NCI-H82 treated with DMSO at 0.1 percent for 48 hours (cell line): ENCODE data around the gene SSTR4.
"Not testable (repeated sequence)": the region's sequence is repeated elsewhere in the genome, so short reads cannot be mapped to it uniquely, and the experiment has no call there.

Experiments used
- DNase-seq: peaks from one replicate; lab custom pipeline; 2025; ENCODE audit not compliant: unreplicated experiment; lab: John Stamatoyannopoulos, UW

SSTR4 gene

GRCh38 chr20:23018432-23018831, 16.7 kb upstream of the SSTR4 start:
- DNase-seq: no peak

DNA sequence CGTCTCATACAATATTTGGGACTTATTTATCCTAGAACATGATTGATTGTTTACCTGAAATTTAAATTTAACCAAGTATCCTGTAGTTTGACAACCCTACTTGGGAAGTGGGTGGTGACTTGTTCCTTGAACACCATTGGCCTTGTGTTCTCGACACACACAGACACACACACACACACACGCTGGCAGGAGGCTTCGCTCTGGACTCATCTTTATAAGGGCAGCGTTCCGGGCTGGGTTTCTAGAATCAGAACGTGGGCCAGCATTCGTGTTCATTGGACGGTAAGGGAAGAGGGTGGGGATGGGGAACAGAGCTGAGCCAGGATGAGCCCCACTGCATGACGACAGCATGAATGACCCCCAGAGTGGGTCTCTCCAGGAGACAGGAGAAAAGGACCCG, 16.2 kb upstream of the SSTR4 start:
- no peak for DNase-seq

GRCh38 chr20:23019403-23019802, 15.7 kb upstream of the SSTR4 start:
- no peak for DNase-seq

- DNase-seq: no peak
Observed at GRCh38 chr20:23020230-23021018, 14.7 kb upstream of the SSTR4 start.

- no peak for DNase-seq
Observed at GRCh38 chr20:23021541-23021940, 13.6 kb upstream of the SSTR4 start.

- DNase-seq: no peak
Observed at GRCh38 chr20:23021951-23022350, 13.2 kb upstream of the SSTR4 start.

GRCh38 chr20:23022849-23023248, 12.3 kb upstream of the SSTR4 start:
- DNase-seq: no peak

DNA sequence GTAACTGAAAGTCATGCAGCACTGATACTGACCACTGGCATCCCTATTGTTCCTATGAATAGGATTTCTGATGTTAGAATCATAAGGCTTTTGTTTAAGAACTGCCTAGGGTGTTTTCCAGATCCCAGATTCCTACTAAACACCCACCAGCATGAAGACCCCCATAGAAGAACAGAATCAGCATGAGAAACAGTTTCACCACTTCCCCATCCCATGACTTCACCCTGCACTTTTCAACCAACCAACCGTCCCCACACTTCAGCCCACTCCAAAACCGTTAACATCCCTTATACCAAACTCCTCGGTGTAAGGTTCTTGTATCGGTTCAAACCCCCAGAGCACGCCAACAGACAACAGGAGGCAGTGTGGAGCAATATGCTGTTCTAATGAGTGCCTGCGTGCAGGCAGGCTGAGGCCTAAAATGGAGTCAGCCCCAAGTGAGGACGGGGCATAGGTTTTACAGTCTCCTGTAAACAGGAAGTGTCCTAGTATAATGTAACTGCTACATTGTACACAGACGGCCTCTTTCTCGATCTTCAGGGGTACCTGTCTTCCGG, 11.4 kb upstream of the SSTR4 start:
- no peak for DNase-seq

DNA sequence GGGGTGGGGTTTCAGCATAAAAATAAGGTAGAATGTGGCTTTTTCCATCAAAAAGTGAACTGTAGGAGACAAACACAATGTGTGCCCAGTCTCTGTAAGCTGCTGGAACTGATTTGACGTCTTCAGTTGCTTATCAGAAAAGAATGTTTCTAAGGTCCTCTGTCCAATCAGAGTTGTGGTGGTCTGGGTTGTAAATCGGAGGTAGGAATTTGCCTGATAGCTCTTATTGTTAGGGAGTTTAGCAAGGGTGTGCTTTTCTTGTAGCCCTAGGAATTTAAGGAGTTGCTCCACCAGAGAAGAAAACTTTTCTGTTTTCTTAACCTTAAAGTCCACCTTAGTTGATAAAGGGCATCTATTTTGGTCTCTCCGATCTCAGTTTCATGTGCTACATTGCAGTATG, 10.4 kb upstream of the SSTR4 start:
- no peak for DNase-seq

GRCh38 chr20:23025503-23025902, 9.6 kb upstream of the SSTR4 start:
- DNase-seq: not testable (repeated sequence)

DNA sequence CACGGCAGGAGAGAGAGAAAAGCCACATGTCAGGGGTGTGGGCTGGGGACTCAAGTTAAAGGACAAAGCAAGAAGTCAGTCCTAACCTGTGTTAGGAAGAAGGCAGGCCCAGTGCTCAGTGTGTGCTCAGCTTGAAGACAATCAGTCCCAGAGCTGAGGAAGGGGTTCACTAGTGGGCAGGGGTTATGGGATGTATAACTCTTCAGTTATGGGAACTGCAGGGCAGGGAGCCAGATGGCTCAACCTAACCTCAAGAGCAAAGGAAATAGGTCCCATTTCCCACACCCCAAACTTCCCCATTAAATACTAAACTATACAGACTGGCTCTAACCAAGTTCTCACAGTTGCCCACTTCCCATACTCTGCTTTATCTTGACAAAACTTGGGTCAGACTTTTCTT, 7.4 kb upstream of the SSTR4 start:
- DNase-seq: no peak

DNA sequence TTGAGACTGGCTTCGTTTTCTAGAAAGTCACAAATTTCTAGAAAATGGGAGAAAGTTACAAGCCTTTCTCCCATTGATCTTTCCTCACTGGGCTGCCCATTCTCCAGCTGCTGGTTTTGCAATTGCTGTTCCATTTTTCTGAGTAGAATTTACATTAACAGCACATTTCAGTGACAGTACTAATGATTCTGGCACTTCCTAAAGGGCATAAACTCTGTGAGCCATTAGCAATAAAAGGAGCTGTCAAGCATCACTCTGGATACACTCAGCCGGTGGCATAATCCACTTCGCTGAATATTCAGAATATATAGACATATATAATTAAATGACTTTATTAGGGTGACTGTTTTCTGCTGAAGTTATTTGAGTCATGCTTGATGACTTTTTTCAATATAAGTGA, 6.7 kb upstream of the SSTR4 start:
- DNase-seq: no peak

DNA sequence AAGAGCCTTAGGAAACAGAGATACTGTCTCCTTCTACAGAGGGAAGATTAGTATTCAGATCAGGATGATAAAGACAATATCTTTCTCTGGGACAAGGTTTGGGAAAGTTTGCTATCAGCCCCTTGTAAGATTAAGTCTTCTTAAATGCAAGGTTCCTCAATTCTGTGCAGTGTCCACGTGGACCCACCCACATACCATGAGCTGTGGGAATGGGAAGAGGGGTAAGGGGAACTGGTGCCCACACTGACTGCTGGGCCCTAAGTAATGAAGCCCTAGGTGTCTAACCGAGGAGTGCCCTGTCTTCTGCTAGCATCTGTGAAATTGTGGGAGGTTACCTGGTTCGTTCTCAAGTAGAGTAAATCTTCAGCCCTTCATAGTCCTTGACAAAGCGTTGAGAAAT, 5.8 kb upstream of the SSTR4 start:
- DNase-seq: no peak

DNA sequence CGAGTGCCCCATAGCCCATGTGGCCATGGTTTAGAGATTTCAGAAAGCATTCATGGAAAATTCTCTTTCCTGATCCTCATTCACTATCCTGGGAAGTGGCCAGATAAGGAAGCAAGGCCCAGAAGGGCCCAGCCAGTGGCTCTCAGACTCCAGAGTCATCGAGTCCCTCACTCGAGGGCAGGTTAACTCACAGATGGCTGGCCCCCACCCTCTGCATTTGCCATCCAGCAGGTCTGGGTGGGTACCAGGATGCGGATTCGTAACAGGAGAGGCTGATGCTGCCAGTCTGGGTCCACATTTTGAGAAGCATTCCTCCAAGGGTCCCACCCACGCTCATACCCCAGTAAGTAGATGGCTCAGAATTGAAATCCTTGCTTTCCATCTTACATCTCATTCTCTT, 3.8 kb upstream of the SSTR4 start:
- DNase-seq: no peak

DNA sequence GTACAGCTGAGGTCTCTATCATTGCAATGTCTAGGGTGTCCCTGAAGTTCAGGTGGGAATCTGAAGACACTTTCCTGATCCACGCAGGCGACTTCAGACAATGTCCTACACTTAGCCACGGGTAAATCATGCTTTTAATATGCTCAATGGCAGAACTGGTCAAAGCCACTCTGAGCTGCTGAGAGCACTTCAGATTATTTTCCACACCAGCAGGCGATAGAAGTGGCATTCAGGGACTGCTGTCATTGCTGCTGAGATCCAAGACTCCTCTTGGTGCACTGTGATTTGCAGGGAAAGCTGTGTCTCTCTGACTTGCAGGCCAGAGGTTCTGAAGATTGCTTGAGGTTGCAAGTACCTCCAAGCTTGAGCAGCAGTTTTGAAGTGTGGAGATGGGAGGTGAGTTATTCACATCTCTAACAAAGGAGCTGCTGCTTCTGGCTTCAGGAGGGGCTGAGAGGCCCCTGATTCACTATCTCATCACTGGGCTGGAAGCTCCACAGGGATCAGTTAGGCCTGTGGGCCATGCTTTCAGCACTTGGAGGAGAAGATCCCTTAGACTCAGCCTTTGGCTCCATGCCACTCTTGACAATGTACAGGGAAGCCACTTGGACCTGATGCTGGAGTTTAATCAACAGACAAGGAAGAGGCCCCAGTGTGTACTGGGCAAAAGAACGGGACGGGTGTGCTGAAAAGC, 2.9 kb upstream of the SSTR4 start:
- DNase-seq: no peak

DNA sequence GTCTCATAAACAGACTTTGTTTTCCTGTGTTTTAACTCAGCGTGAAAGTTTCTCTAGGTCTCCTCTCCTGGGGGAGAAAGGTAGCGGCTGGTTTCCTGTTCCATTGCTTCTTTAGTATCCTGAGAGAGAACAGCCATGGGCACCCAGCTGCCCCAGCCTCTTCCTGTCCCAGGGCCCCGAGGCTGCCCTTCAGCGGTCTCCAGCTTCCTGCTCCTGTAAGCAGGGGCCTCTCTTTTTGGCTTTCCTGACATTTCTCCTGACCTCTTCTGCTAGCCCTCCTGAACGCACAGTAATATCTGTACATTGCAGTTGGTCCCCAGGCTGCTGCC, 2.4 kb upstream of the SSTR4 start:
- no peak for DNase-seq

DNA sequence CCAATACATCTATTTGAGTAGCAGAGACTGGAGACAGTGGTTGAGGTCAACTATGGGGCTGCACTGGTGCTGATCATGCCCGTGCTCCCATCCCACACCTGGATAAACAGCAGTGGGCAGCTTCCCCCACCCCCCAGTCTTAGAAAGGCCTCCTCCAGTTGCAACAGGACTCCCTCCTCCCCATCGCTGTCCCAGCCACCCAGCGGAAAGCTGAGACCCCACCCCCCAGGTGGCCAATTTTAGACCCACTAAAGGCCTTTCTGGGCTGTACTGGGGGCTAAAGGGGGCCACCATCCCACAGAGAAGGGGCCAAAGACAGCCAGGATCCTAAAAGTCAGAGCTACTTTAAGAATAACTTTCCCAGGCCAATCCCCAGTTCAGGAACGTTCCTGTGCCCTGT, 1.2 kb upstream of the SSTR4 start:
- DNase-seq: no peak

DNA sequence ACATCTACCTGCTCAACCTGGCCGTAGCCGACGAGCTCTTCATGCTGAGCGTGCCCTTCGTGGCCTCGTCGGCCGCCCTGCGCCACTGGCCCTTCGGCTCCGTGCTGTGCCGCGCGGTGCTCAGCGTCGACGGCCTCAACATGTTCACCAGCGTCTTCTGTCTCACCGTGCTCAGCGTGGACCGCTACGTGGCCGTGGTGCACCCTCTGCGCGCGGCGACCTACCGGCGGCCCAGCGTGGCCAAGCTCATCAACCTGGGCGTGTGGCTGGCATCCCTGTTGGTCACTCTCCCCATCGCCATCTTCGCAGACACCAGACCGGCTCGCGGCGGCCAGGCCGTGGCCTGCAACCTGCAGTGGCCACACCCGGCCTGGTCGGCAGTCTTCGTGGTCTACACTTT, 619 bp downstream of the SSTR4 start:
- no peak for DNase-seq

DNA sequence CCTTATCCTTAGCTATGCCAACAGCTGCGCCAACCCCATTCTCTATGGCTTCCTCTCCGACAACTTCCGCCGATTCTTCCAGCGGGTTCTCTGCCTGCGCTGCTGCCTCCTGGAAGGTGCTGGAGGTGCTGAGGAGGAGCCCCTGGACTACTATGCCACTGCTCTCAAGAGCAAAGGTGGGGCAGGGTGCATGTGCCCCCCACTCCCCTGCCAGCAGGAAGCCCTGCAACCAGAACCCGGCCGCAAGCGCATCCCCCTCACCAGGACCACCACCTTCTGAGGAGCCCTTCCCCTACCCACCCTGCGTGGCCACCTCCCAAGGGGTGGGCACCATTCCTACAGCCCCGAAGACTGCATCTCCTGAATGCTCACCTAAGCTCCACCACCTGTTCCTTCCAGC, 1.3 kb downstream of the SSTR4 start:
- DNase-seq: no peak

DNA sequence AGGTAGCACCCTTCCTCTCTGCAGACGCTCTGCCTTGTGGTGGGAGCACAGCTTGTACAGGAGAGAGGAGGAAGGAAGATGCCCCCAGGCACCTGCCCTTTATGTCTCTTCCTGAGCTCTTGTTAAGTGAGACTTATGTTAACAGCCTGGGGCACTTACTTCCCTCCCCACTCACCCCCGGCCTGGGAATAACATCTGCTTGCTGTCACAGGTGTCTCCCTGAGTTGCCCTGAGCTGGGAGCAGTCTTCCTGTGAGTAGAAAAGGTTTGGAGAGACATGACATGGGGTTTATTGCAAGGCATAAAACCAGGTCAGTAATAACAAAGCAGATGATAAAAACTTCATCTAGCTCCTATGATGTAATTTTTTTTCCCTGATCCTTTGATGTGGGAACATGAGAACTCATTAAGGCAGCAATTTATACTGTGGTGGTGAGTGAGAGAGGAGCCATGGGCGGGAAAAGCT, 1.9 kb downstream of the SSTR4 start:
- DNase-seq: no peak

DNA sequence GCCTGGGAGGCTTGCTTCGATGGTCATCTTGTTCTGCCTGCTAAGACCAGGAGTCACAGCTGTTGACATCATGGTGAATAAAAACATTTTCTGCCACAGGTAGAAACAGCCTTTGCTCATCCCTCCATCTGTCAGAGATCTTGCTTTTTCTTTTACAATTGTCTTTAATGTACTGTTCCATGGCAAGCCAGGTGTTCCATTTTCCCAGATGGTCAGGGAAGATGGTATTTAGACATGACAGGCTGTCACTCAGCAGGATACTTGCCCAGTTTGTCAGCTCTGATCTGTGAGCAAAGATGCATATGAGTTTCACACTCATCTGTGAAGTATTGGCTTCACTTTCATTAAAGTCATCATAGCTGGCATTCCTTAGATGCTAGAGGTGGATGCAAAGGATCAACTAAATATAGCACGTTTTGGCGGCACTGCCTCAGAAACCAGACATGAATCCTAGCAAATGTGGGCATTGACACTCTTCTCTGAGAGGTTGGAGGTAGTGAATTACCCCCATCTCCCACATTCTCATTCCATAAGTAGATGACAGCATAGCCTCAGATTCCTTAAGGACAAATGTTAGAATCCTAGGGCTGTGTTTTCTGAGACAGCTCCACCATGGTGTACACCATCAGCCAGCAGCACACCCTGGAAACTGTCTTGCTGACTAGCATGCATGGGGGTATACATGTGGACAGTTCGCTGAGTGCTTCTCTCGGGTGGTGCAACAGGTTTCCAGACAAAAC, 4.2 kb downstream of the SSTR4 start:
- DNase-seq: no peak
